GM12891 (cell line): ENCODE results near the gene POPDC2.

ENCODE experiments used
- PAX5 ChIP-seq: IDR thresholded peaks from 2 replicates; pipeline ENCODE4 v1.6.1; 2011; ENCODE audit warnings: low read length, moderate library complexity, mild to moderate bottlenecking; ENCODE audit not compliant: insufficient read depth, severe bottlenecking
- POLR2A ChIP-seq: IDR thresholded peaks from 2 replicates; pipeline ENCODE4 v1.6.1; 2011; ENCODE audit warnings: low read depth, low read length, control low read depth
- POLR2AphosphoS5 ChIP-seq: IDR thresholded peaks from 2 replicates; pipeline ENCODE4 v1.6.1; 2011; ENCODE audit warnings: low read depth, low read length, control low read depth
- POU2F2 ChIP-seq: IDR thresholded peaks from 2 replicates; pipeline ENCODE4 v1.6.1; 2011; ENCODE audit warnings: low read depth, mild to moderate bottlenecking, control low read depth, low read length, moderate library complexity
- SPI1 ChIP-seq: IDR thresholded peaks from 2 replicates; pipeline ENCODE4 v1.6.1; 2011; ENCODE audit warnings: low read depth, low read length, control low read depth
- TAF1 ChIP-seq: IDR thresholded peaks from 2 replicates; pipeline ENCODE4 v1.6.1; 2011; ENCODE audit warnings: low read depth, low read length, control low read depth

- TF ChIP-seq POLR2A: no peak
- no peak for TF ChIP-seq PAX5
- no peak for TF ChIP-seq POLR2AphosphoS5
- no peak for TF ChIP-seq TAF1
- no peak for TF ChIP-seq SPI1
- TF ChIP-seq POU2F2: no peak
Observed at GRCh38 chr3:119608405-119609000, 51.9 kb downstream of the POPDC2 start.
